ENCODE measurements around the gene PLCD3. TPM values are rescaled to one million over a fixed set of nuclear protein-coding genes. Genes with fewer than 3 reads are reported as not detected.

PLCD3 gene
- total and polyA plus RNA-seq, 2 of the 13 experiments (the other 11 are each of a cell fraction or from before 2014, with no cell fraction given), result 11.3 to 39.1 TPM

- TF ChIP-seq ZNF407 (CRISPR knock-in tag; IDR thresholded peaks at IDR 0.05; ENCODE audit: not compliant biosample characterization) (peak; percentile 20), ZNF607 (CRISPR knock-in tag; IDR thresholded peaks at IDR 0.05; ENCODE audit: borderline replicate concordance) (peak; percentile 95), GTF3A (CRISPR knock-in tag; conservative IDR thresholded peaks at IDR 0.05) (peak; percentile 94), MIXL1 (CRISPR knock-in tag; IDR thresholded peaks at IDR 0.05) (peak; percentile 97), RAD51 (IDR thresholded peaks at IDR 0.05; ENCODE audit: borderline replicate concordance) (no peak), PRDM15 (CRISPR knock-in tag; IDR thresholded peaks at IDR 0.05) (peak; percentile 47; the same call in 1 of the 2 replicates), SMAD1 (CRISPR knock-in tag; IDR thresholded peaks at IDR 0.05; ENCODE audit: borderline replicate concordance, low read depth) (peak; percentile 75; the same call in 1 of the 2 replicates), ZNF451 (CRISPR knock-in tag; IDR thresholded peaks at IDR 0.05) (0 out of 2 replicates have a peak, but pooled peaks have one; percentile 4), ZKSCAN5 (CRISPR knock-in tag; IDR thresholded peaks at IDR 0.05) (no peak)
These were observed 29.1 kb upstream of the PLCD3 start, which contains the start of gene HEXIM2 (continued) for GRCh38 chr17:45161288-45162024.
